Ectodermal cell (in vitro differentiated cells): ENCODE data around the gene USP38.
"Not testable (repeated sequence)": the region's sequence is repeated elsewhere in the genome, so short reads cannot be mapped to it uniquely, and the experiment has no call there.

Source experiments
- H3K27ac ChIP-seq: 2 replicates; pipeline ENCODE4 v1.7.0; 2013; ENCODE audit warnings: mild to moderate bottlenecking, low read depth, low read length; ENCODE audit not compliant: insufficient read depth, poor library complexity, severe bottlenecking
- H3K27me3 ChIP-seq: 2 replicates; pipeline ENCODE4 v1.7.0; 2013; ENCODE audit warnings: mild to moderate bottlenecking, low read length; ENCODE audit not compliant: insufficient read depth, control insufficient read depth, poor library complexity, severe bottlenecking
- H3K36me3 ChIP-seq: one replicate; pipeline ENCODE4 v1.7.0; 2013; ENCODE audit warnings: low read length; ENCODE audit not compliant: control insufficient read depth, insufficient read depth
- H3K4me1 ChIP-seq: one replicate; pipeline ENCODE4 v1.7.0; 2013; ENCODE audit warnings: low read length; ENCODE audit not compliant: control insufficient read depth, insufficient read depth
- H3K4me3 ChIP-seq: 2 replicates; pipeline ENCODE4 v1.7.0; 2013; ENCODE audit warnings: low read depth, low read length, control low read depth; ENCODE audit not compliant: insufficient read depth
- H3K9me3 ChIP-seq: 2 replicates; pipeline ENCODE4 v1.7.0; 2013; ENCODE audit warnings: mild to moderate bottlenecking, low read length, moderate library complexity; ENCODE audit not compliant: control insufficient read depth
- WGBS, 2 experiments: methylation state at CpG; one replicate each; pipeline ENCODE4 v1.1.7; 2013; ENCODE audit warnings: missing lambda C conversion rate in 2 of 2; 5-methylcytosine and 5-hydroxymethylcytosine counted together

USP38 gene

GRCh38 chr4:143254491-143255226 is 69.9 kb downstream of the USP38 start:
- H3K27me3 ChIP-seq, result no peaks in the 10 kb centered on the region
- H3K9me3 ChIP-seq, result no peaks in the 10 kb centered on the region
- H3K36me3 ChIP-seq, result no peaks in the 10 kb centered on the region
- H3K4me3 ChIP-seq, result no peak overlapping the region
- H3K4me1 ChIP-seq, result no peaks in the 10 kb centered on the region
- no peak overlapping the region for H3K27ac ChIP-seq
- 82 to 86% methylated on average over 5 of the region's 5 CpGs for WGBS, 2 experiments

- Histone ChIP-seq H3K27ac (no peak overlapping the region), H3K4me1 (no peaks in the 10 kb centered on the region), H3K9me3 (no peaks in the 10 kb centered on the region), H3K4me3 (no peak overlapping the region), H3K27me3 (no peaks in the 10 kb centered on the region), H3K36me3 (no peaks in the 10 kb centered on the region)
- WGBS, 2 experiments, result 83 to 92% methylated on average over 2 of the region's 2 CpGs
These were observed 71.7 kb downstream of the USP38 start for GRCh38 chr4:143256456-143256855.

- Histone ChIP-seq H3K4me3 (no peak overlapping the region), H3K27me3 (no peaks in the 10 kb centered on the region), H3K9me3 (no peaks in the 10 kb centered on the region), H3K36me3 (no peaks in the 10 kb centered on the region), H3K4me1 (no peaks in the 10 kb centered on the region), H3K27ac (no peak overlapping the region)
These were observed 72.6 kb downstream of the USP38 start for GRCh38 chr4:143257356-143257755.

GRCh38 chr4:143260750-143261149 is 76.0 kb downstream of the USP38 start:
- no peaks in the 10 kb centered on the region for H3K9me3 ChIP-seq
- no peaks in the 10 kb centered on the region for H3K27me3 ChIP-seq
- no peak overlapping the region for H3K4me3 ChIP-seq
- no peak overlapping the region for H3K27ac ChIP-seq
- no peaks in the 10 kb centered on the region for H3K36me3 ChIP-seq
- WGBS, 2 experiments, result 84 to 86% methylated on average over 3 of the region's 3 CpGs
- H3K4me1 ChIP-seq, result no peaks in the 10 kb centered on the region

GRCh38 chr4:143262838-143263237 is 78.1 kb downstream of the USP38 start:
- no peaks in the 10 kb centered on the region for H3K36me3 ChIP-seq
- no peaks in the 10 kb centered on the region for H3K4me1 ChIP-seq
- no peaks in the 10 kb centered on the region for H3K27me3 ChIP-seq
- WGBS, 2 experiments, result 17 to 38% methylated on average over 1 of the region's 1 CpG
- H3K9me3 ChIP-seq, result peaks cover 2% of the 10 kb centered on the region
- no peak overlapping the region for H3K4me3 ChIP-seq
- H3K27ac ChIP-seq, result no peak overlapping the region

DNA sequence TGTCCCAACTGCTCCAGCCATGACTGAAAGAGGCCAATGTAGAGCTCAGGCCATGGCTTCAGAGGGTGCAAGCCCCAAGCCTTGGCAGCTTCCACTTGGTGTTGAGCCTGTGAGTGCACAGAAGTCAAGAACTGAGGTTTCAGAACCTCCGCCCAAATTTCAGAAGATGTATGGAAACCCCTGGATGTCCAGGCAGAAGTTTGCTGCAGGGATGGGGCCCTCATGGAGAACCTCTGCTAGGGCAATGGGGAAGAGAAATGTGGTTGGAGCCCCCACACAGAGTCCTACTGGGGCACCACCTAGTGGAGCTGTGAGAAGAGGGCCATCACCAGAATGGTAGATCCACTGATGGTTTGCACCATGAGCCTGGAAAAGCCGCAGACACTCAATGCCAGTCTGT is 83.0 kb downstream of the USP38 start:
- 91 to 95% methylated on average over 2 of the region's 2 CpGs for WGBS, 2 experiments
- not testable (repeated sequence) for H3K27ac ChIP-seq, H3K9me3 ChIP-seq, H3K4me3 ChIP-seq, H3K27me3 ChIP-seq, H3K4me1 ChIP-seq, H3K36me3 ChIP-seq

DNA sequence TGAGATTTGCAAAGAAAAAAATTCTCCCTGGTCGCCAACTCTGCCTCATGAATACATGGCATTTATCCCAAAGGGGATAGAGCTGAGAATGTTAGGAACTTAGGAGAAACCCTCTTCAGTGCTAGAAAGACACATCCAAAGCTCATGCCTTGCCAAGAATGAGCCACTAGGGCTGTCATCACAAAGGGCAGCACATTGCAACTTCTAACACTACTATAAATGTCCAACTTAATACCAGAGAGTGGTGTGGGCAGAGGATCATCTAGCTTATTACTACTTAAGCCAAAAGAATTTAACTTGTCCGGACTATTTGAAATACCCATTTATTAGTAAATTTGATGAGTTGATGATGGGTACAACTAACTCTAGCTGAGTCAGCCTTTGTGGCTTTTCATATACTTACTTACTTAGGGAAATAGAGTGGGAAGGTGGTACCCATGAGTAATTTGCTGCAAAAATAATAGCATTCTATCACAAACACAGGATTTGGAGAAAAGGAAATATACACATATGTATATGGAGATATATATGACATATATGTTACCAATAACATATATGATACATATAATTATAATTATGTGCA is 85.6 kb downstream of the USP38 start:
- Histone ChIP-seq H3K4me3 (no peak overlapping the region), H3K36me3 (no peaks in the 10 kb centered on the region), H3K27me3 (no peaks in the 10 kb centered on the region), H3K9me3 (peaks cover 2% of the 10 kb centered on the region), H3K27ac (no peak overlapping the region), H3K4me1 (no peaks in the 10 kb centered on the region)
- 100% methylated on average over 1 to 2 of the region's 2 CpGs for WGBS, 2 experiments
